ENCODE data around the gene TLR5.

DNA sequence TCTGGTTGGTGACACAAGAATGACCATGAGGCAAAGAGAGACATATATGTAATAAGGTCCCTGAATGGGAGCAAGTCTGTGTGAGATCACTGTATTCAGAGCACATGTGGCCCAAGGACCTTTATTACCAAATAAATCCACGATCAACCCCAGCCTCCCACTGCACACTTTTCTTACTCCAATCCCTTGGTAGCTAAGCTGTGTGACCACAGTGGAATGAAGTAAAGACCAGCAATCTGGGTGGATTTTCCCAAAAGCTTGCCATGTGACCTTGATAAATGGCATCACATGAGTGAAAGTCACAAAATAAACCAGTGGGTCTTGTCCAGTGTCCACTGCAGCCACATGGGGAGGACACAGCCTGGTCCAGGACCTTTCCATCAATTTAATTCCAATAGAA is 36.7 kb upstream of the TLR5 start:
- TF ChIP-seq, protein P1, sequence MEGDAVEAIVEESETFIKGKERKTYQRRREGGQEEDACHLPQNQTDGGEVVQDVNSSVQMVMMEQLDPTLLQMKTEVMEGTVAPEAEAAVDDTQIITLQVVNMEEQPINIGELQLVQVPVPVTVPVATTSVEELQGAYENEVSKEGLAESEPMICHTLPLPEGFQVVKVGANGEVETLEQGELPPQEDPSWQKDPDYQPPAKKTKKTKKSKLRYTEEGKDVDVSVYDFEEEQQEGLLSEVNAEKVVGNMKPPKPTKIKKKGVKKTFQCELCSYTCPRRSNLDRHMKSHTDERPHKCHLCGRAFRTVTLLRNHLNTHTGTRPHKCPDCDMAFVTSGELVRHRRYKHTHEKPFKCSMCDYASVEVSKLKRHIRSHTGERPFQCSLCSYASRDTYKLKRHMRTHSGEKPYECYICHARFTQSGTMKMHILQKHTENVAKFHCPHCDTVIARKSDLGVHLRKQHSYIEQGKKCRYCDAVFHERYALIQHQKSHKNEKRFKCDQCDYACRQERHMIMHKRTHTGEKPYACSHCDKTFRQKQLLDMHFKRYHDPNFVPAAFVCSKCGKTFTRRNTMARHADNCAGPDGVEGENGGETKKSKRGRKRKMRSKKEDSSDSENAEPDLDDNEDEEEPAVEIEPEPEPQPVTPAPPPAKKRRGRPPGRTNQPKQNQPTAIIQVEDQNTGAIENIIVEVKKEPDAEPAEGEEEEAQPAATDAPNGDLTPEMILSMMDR (IDR thresholded peaks at IDR 0.05; ENCODE audit: poor library complexity, severe bottlenecking) = no peak
- no peak for TF ChIP-seq MXI1 (conservative IDR thresholded peaks at IDR 0.05; ENCODE audit: poor library complexity, severe bottlenecking)
